Omental fat pad (tissue), 4 donors: ENCODE measurements around the gene MRPS23. TPM values are rescaled to one million over a fixed set of nuclear protein-coding genes. Genes with fewer than 3 reads are reported as not detected.
A peak's percentile ranks its signal among the peaks of the same experiment; 100 is the strongest.

Experiments
- ATAC-seq: fragments of 150-250 bp; one replicate; pipeline ENCODE4 v1.9.1; 2016; ENCODE audit warnings: mild to moderate bottlenecking, moderate library complexity; ENCODE audit not compliant: low FRiP score
- DNase-seq: peaks from one replicate; pipeline ENCODE4 v3.0.0-alpha.2; 2019; ENCODE audit warnings: low spot score
- total RNA-seq, 4 donors: library from RNA; depleted of rRNA; stranded (reverse); fragments of >200 nt; gene quantifications; one replicate each; pipeline ENCODE4 v1.1.0, GENCODE V29; 2016
- TF ChIP-seq, protein P1 (sequence below), 3 donors: fragments of 450-650 bp; IDR thresholded peaks; one replicate each; pipeline ENCODE4 v1.5.1; 2016 to 2017; ENCODE audit warnings: antibody characterized with exemption in 3 of 3, mild to moderate bottlenecking in 3 of 3, moderate library complexity in 2 of 3

Gene MRPS23
- total RNA-seq, 4 donors from 2014 or later = 7.9 to 17.1 (median 15.2) TPM

DNA sequence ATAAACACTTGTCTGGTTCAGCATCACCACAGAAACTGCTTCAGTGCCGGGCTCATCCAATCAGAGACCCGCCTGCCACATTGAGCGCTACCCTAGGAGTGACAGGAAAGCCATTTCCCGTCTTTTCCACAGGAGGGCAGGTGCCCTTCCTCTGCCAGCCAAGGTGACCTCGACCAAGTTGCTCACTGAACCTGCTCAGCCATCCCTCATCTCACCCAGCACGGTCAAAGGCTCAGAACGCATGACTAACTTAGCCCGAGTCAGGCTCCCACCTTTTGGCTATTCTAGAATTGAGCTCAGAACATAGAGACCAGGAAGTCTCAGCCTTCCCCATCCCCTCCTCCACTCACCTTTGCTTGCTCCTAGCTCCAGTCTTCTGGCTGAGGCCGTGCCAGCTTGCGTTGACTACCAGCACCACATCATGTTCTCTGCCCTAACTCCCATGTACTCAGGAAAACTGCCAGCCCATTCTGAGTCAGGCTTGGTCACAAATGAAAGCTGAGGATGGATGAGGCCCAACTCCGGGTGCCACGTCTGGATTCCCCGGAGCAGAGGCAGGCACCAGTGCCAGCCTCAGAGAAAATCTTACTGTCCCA, 15.6 kb downstream of the MRPS23 start:
- ATAC-seq (no peak), DNase-seq (no peak)
- TF ChIP-seq, protein P1, sequence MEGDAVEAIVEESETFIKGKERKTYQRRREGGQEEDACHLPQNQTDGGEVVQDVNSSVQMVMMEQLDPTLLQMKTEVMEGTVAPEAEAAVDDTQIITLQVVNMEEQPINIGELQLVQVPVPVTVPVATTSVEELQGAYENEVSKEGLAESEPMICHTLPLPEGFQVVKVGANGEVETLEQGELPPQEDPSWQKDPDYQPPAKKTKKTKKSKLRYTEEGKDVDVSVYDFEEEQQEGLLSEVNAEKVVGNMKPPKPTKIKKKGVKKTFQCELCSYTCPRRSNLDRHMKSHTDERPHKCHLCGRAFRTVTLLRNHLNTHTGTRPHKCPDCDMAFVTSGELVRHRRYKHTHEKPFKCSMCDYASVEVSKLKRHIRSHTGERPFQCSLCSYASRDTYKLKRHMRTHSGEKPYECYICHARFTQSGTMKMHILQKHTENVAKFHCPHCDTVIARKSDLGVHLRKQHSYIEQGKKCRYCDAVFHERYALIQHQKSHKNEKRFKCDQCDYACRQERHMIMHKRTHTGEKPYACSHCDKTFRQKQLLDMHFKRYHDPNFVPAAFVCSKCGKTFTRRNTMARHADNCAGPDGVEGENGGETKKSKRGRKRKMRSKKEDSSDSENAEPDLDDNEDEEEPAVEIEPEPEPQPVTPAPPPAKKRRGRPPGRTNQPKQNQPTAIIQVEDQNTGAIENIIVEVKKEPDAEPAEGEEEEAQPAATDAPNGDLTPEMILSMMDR (IDR thresholded peaks at IDR 0.05) = no peak

DNA sequence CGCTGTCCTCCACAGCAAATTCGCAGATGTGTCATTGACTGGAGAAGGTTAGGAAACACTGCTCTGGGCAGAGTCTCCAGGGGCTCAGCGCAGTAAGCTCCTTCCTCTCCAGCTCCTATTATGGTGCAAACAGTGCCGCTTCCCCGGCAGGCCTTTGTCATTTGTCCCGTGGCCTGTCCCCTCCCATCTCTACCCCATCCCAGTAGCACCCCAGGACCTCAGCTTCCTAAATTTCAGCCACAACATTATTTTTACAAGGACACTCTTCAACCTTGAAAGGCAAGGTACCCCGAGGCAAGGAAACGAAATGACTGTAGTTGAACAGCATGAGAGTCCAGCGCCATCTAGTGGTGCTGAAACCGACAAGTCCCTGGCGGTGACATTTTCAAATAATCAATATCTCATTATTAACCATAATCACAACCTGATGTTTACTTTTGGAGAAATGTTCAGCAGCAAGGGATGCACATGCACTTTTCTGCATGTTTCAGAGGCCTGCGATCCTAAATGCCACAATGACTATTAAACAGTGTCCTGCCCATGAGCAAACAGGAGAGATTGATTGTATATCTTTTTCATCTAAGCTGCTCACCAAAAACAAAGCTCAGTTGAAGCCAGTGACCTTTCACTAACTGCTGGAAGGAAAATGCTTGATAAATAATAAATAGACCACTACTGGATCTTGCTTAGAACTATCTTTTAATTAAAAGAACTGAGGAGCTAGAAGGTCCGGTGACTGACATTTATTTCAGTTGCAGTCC, 16.5 kb downstream of the MRPS23 start:
- DNase-seq (peak; percentile 53), ATAC-seq (peak; percentile 85)
- TF ChIP-seq, protein P1 (IDR thresholded peaks at IDR 0.05) = no peak

DNA sequence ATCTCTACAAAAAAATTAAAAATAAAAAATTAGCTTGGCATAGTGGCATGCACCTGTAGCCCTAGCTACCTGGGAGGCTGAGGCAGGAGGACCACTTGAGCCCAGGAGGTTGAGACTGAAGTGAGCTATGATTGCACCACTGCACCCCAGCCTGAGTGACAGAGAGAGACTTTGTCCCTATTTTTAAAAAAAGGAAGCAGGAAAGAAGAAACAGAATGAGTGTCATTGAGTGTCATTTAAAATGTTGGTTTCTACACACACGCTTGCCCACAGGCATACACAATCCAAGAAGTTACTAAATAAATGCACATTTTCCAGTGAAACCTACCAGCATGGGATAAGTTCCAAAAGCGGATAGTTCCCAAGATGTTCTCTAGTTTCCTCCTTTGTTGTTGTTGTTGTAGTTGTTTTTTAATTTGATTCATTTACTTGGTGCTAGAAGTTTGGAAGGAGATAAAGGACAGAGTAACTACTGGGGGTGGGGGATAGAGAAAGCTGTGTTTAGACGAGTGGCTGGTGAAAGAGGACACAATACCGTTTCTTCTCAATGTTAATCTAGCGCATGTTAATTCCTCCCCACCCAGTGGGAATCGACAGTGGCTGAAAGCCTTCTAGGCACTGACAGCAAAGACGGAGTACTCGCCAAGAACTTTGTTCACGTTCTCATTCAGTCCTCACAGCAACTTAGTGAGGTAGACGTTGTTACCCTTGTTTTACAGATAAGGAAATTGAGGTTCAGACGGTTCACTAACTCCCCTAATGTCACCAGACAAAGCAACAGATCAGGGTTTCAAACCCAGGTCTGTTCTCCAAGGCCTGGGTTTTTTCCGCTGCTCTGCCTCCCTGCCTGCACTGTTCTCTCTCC, 17.3 kb downstream of the MRPS23 start:
- DNase-seq (no peak), ATAC-seq (no peak)
- TF ChIP-seq, protein P1 (IDR thresholded peaks at IDR 0.05) = no peak

DNA sequence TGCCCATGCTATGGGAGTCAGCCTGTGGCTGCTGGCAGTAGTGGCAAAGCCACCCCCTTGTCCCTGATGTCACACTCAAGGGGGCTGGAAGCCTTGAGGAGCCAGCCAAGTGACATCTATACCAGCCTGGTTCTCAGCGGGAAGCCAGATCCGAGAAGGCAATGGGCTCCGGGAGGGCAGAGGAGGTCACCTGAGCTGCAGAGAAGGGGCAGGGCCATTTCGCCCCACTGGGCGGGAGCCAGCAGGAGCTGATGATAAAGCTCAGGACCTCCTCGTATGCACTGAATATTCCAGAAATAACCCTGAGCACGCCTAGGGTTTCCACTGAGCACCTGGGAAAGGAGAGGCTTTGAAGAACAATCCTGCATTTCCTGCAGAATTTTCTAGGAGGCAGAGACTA, 19.0 kb downstream of the MRPS23 start:
- DNase-seq = no peak

DNA sequence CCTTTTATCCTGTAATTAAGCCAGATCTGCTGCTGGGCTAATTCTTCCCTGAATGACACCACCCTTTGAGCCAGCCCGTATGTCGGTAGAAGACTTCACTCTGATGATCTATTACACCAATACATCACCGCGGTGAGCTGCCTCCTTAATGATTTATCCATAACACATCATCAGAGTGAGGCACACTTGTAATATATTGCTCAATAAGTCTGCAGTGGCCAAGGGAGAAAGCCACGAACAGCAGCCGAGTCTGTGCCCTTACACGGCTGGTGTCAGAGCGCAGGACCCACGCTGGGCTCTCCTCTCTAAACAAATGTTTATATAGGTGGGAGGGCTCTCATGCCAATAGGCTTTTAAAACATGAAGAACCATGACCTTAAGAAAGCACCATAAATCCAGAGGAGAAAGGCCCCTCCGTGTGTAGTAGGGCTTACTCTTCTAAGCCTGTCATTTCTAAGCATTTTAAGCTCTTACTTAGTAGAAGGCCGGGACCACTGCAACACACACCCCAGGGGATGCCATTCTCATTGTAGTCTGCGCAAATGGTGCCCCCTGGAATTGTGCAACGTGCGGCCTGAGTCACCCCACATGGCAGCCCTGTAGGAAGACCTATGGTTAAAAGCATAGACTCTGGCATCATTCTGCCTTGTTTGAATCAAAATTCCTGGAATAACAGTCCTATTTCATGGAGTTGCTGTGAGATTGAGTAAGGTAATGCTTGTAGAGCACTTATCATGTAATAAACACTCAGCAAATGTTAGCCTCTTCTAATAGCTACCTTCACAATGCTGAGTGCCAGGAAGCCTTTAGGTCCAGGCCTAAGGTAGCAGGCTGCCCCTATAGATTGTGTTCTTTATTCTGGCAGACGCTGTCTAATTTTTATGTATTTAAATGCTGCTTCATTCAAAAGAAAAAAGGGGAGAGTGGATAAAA, 26.1 kb downstream of the MRPS23 start:
- DNase-seq = no peak
- ATAC-seq = peak; percentile 87
- TF ChIP-seq, protein P1 (IDR thresholded peaks at IDR 0.05) = no peak

More for the DNA sequence above, 19.0 kb downstream of the MRPS23 start:
- ATAC-seq = no peak
- TF ChIP-seq, protein P1 (IDR thresholded peaks at IDR 0.05) = no peak

DNA sequence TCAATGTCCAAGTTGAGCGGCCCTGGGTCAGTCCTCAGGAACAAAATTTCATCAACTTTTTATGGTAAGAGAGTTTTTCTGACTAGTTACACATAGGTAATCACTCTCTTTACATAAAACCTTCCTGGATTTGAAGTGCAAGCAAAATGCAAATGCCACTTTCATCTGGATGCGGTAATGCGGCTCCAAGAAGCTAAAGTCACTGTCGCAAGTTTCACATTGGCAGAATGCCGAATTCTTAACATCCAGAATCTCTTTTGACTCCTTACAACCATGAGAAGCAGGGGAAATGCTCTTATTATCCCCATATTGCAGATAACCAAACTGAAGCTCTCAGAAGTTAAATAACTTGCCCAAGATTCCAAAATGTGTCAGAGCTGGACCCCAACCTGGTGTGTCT, 30.0 kb downstream of the MRPS23 start:
- DNase-seq (no peak), ATAC-seq (no peak)
- TF ChIP-seq, protein P1 (IDR thresholded peaks at IDR 0.05) = no peak
